ENCODE results near the gene ZNF76. TPM values are rescaled to one million over a fixed set of nuclear protein-coding genes. Genes with fewer than 3 reads are reported as not detected.

Gene ZNF76
- polyA plus RNA-seq, 1 of the 3 experiments (the other 2 are of a cell fraction) = 19.7 TPM

DNA sequence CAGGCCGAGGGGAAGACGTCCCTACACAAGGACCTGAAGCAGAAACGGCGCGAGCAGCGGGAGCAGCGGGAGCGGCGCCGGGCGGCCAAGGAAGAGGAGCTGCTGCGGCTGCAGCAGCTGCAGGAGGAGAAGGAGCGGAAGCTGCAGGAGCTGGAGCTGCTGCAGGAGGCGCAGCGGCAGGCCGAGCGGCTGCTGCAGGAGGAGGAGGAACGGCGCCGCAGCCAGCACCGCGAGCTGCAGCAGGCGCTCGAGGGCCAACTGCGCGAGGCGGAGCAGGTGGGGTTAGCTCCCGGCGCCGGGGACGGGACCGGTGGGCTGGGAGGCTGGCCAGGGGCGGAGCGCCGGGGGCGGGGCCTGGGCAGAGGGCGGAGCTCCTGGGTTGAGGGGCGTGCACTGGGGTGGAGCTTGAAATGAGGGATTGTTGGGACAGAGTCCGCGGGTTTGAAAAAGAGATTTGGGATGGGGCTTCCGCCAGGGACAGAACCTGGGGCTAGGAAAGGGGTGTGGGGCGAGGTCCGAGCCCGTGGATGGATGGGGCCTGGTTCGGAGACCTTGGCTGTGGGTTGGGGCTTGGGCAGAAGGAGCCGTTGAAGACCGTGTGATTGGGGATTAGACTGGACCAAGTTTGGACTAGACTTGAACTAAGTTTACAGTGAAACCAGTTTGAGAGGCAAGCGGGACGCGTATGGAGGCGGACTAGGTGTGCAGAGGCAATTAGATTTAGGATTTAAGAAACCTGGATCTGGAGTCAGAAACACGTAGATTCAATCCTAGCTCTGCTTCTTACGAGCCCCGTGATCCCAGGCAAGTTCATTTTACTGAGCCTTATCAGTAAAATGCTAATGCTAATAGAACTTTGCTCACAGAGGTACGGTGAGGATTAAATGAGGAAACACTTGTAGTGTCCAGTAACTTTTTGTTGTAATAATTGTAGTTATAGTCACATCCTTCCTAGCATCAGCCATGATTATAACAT, 58.9 kb downstream of the ZNF76 start:
- Histone ChIP-seq H2AFZ (ENCODE audit: low read depth) (peak overlapping the region; percentile 96), H3K27ac (ENCODE audit: low read depth in 2 of 2, low read length in 1 of 2) (peak overlapping the region in 1 of 2 experiments; percentile 61; a peak in 2 of 4 replicates), H3K36me3 (replicated peaks in 1 of 2; ENCODE audit: control insufficient read depth in 1 of 2, insufficient read depth in 2 of 2, low read length in 1 of 2) (no peaks in the 10 kb centered on the region), H3K9me2 (no peaks in the 10 kb centered on the region), H3K4me3 (ENCODE audit: low read depth in 2 of 2, low read length in 1 of 2) (peak overlapping the region; percentile 62 to 71), H3K27me3 (ENCODE audit: insufficient read depth) (peaks cover 10% of the 10 kb centered on the region; the same call in 1 of the 2 replicates), H3K79me2 (ENCODE audit: insufficient read depth) (no peaks in the 10 kb centered on the region), H3K9me3 (no peaks in the 10 kb centered on the region), H3K4me1 (ENCODE audit: control insufficient read depth in 1 of 2, insufficient read depth in 2 of 2, low read depth in 1 of 2, low read length in 1 of 2) (peaks cover 0 to 7% of the 10 kb centered on the region in 2 experiments; a peak in 1 of 4 replicates), H3K9ac (peak overlapping the region; percentile 57; the same call in 1 of the 2 replicates), H3F3A (replicated peaks; ENCODE audit: insufficient read depth) (no peaks in the 10 kb centered on the region), H3K4me2 (peak overlapping the region; percentile 99), H4K20me1 (ENCODE audit: insufficient read depth) (no peaks in the 10 kb centered on the region)
- POLR2A ChIA-PET = no interaction called here
- 0 out of 2 replicates have a peak, but pooled peaks have one; percentile 60 for TF ChIP-seq MXI1 (IDR thresholded peaks at IDR 0.05; ENCODE audit: low read depth, low read length)
- no peak for TF ChIP-seq YY1 (IDR thresholded peaks at IDR 0.05; ENCODE audit: low read depth)
- no peak for TF ChIP-seq ELF1 (IDR thresholded peaks at IDR 0.05)
- TF ChIP-seq RAD21 (IDR thresholded peaks at IDR 0.05; ENCODE audit: low read length) = no peak
- 0 out of 2 replicates have a peak, but pooled peaks have one; percentile 34 for TF ChIP-seq TAF1 (IDR thresholded peaks at IDR 0.05; ENCODE audit: borderline replicate concordance, low read depth, low read length)
- TF ChIP-seq, protein P1, sequence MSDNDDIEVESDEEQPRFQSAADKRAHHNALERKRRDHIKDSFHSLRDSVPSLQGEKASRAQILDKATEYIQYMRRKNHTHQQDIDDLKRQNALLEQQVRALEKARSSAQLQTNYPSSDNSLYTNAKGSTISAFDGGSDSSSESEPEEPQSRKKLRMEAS (IDR thresholded peaks at IDR 0.05; ENCODE audit: low read depth) = peak; percentile 66; the same call in 1 of the 2 replicates
- 0 out of 2 replicates have a peak, but pooled peaks have one; percentile 16 for TF ChIP-seq GATA2 (CRISPR knock-in tag; IDR thresholded peaks at IDR 0.05)
- peak; percentile 51 for TF ChIP-seq NRF1 (IDR thresholded peaks at IDR 0.05; ENCODE audit: low read depth, low read length)
- TF ChIP-seq RFX5 (IDR thresholded peaks at IDR 0.05; ENCODE audit: low read length) = no peak
- TF ChIP-seq RCOR1 (IDR thresholded peaks at IDR 0.05; ENCODE audit: low read length) = peak; percentile 28; the same call in 1 of the 2 replicates
- no peak for TF ChIP-seq FOSL2 (IDR thresholded peaks at IDR 0.05; ENCODE audit: borderline replicate concordance, low read depth)
- TF ChIP-seq TCF12 (IDR thresholded peaks at IDR 0.05) = no peak
- DNase-seq = peak; percentile 99
- CTCF ChIA-PET = interaction anchor here (0.7 to 4.5 kb wide), 11 partner anchors 9 to 205 kb away, joined by 3 to 23 read pairs (median 4); partner anchors contain the start of gene PPARD
- 7% methylated on average over 37 of the region's 55 CpGs for WGBS (ENCODE audit: low lambda C conversion rate)

DNA sequence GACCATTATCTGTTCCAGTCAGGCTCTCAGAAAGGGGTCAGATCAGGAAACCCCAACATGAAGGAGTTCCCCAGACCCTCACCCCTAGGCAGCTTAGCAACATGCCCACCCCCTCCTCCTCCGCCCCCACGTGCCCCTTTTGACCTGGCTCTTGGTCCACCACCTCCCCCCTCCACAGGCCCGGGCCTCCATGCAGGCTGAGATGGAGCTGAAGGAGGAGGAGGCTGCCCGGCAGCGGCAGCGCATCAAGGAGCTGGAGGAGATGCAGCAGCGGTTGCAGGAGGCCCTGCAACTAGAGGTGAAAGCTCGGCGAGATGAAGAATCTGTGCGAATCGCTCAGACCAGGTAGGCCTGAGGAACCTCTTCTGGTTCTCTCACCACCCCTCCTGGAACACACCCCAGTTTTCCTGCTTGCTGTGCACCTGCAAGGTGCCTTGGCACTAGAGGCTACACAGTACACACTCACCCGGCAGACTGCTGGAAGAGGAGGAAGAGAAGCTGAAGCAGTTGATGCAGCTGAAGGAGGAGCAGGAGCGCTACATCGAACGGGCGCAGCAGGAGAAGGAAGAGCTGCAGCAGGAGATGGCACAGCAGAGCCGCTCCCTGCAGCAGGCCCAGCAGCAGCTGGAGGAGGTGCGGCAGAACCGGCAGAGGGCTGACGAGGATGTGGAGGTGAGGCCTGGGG, 60.0 kb downstream of the ZNF76 start:
- no peaks in the 10 kb centered on the region for H4K20me1 ChIP-seq (ENCODE audit: insufficient read depth)
- peaks cover 0 to 7% of the 10 kb centered on the region in 2 experiments; a peak in 1 of 4 replicates for H3K4me1 ChIP-seq (ENCODE audit: control insufficient read depth in 1 of 2, insufficient read depth in 2 of 2, low read depth in 1 of 2, low read length in 1 of 2)
- TF ChIP-seq USF2 (IDR thresholded peaks at IDR 0.05; ENCODE audit: borderline replicate concordance, low read depth, low read length) (no peak), GATA2 (CRISPR knock-in tag; IDR thresholded peaks at IDR 0.05) (no peak), MXI1 (IDR thresholded peaks at IDR 0.05; ENCODE audit: low read depth, low read length) (no peak)
- no peaks in the 10 kb centered on the region for H3K9me3 ChIP-seq
- peak; percentile 10 for DNase-seq
- H3K79me2 ChIP-seq (ENCODE audit: insufficient read depth) = no peaks in the 10 kb centered on the region
- H3K9me2 ChIP-seq = no peaks in the 10 kb centered on the region
- CTCF ChIA-PET = interaction anchor here (1.2 to 4.5 kb wide), 5 partner anchors 11 to 130 kb away, joined by 4 to 23 read pairs (median 5); partner anchors contain the start of gene PPARD
- WGBS (ENCODE audit: low lambda C conversion rate) = 90% methylated on average over 20 of the region's 20 CpGs
- H3K9ac ChIP-seq = no peak overlapping the region
- no peak overlapping the region for H3K4me2 ChIP-seq
- H3K36me3 ChIP-seq (replicated peaks in 1 of 2; ENCODE audit: control insufficient read depth in 1 of 2, insufficient read depth in 2 of 2, low read length in 1 of 2) = no peaks in the 10 kb centered on the region
- H3K27me3 ChIP-seq (ENCODE audit: insufficient read depth) = peaks cover 10% of the 10 kb centered on the region; the same call in 1 of the 2 replicates
- no peak overlapping the region for H3K27ac ChIP-seq (ENCODE audit: low read depth in 2 of 2, low read length in 1 of 2)
- POLR2A ChIA-PET = no interaction called here
- H2AFZ ChIP-seq (ENCODE audit: low read depth) = no peak overlapping the region
- no peaks in the 10 kb centered on the region for H3F3A ChIP-seq (replicated peaks; ENCODE audit: insufficient read depth)
- H3K4me3 ChIP-seq (ENCODE audit: low read depth in 2 of 2, low read length in 1 of 2) = no peak overlapping the region

Measured in SK-N-SH (cell line).